ENCODE data around the gene BABAM1.
A peak's percentile ranks its signal among the peaks of the same experiment; 100 is the strongest.

- TF ChIP-seq POLR2AphosphoS5 (IDR thresholded peaks at IDR 0.05; ENCODE audit: low read depth, low read length) (peak; percentile 88), CTCF (IDR thresholded peaks at IDR 0.05 in 2 of 3, conservative IDR thresholded peaks at IDR 0.05 in 1 of 3; ENCODE audit: borderline replicate concordance in 1 of 3, insufficient read depth in 1 of 3, low read depth in 2 of 3, low read length in 2 of 3) (no peak), ZNF274 (IDR thresholded peaks at IDR 0.05; ENCODE audit: low read depth, low read length) (no peak), POLR2A (IDR thresholded peaks at IDR 0.05; ENCODE audit: borderline replicate concordance, extremely low read depth, insufficient read depth, insufficient read length) (peak; percentile 54), ZBTB33 (IDR thresholded peaks at IDR 0.05; ENCODE audit: extremely low read depth, insufficient replicate concordance, low read length) (no peak), JUND (IDR thresholded peaks at IDR 0.05) (no peak), EZH2 (IDR thresholded peaks at IDR 0.05) (no peak), ATF3 (IDR thresholded peaks at IDR 0.05) (no peak), EZH2phosphoT487 (IDR thresholded peaks at IDR 0.05; ENCODE audit: borderline replicate concordance) (no peak)
These were observed 32.3 kb upstream of the BABAM1 start for GRCh38 chr19:17234911-17235299.
